Ovary (tissue), 3 donors: Measurements from ENCODE around the gene CDC42EP1.

Experiments used
- CTCF ChIP-seq, 3 donors: fragments of 450-650 bp in 2 of 3; fragments of 200-600 bp in 1 of 3; IDR thresholded peaks; one replicate each; pipeline versions ENCODE4 v1.5.1 to v1.8.0; 2016 to 2022; ENCODE audit warnings: antibody characterized with exemption in 3 of 3, mild to moderate bottlenecking in 1 of 3
- POLR2A ChIP-seq: fragments of 450-650 bp; IDR thresholded peaks from one replicate; pipeline ENCODE4 v1.6.1; 2017; ENCODE audit warnings: antibody characterized with exemption, mild to moderate bottlenecking, moderate library complexity
- donor health status: DM: no; HTN: no; CAD: no.

GRCh38 chr22:37560608-37561211 is 430 bp downstream of the CDC42EP1 start:
- no peak for TF ChIP-seq CTCF (IDR thresholded peaks at IDR 0.05)
- peak; percentile 33 for TF ChIP-seq POLR2A
